WTC11 (cell line): ENCODE measurements around the gene CRELD1. TPM values are rescaled to one million over a fixed set of nuclear protein-coding genes. Genes with fewer than 3 reads are reported as not detected.

Experiments
- ARID4B ChIP-seq: sonication (generic); formaldehyde crosslinking; IDR thresholded peaks from 2 replicates; pipeline ENCODE4 v1.8.0; 2023; ENCODE audit warnings: missing genetic modification reagents, mild to moderate bottlenecking, borderline replicate concordance
- ATF6 ChIP-seq: sonication (generic); formaldehyde crosslinking; IDR thresholded peaks from 2 replicates; pipeline ENCODE4 v1.8.1; 2023; ENCODE audit warnings: mild to moderate bottlenecking, missing genetic modification reagents
- CBFB ChIP-seq: sonication (generic); formaldehyde crosslinking; IDR thresholded peaks from 2 replicates; pipeline ENCODE4 v1.8.1; 2022; ENCODE audit warnings: mild to moderate bottlenecking, low read depth, missing genetic modification reagents
- CREB1 ChIP-seq: sonication (generic); formaldehyde crosslinking; IDR thresholded peaks from 2 replicates; pipeline ENCODE4 v1.8.0; 2023; ENCODE audit warnings: mild to moderate bottlenecking, missing genetic modification reagents
- E2F4 ChIP-seq: sonication (generic); formaldehyde crosslinking; IDR thresholded peaks from 2 replicates; pipeline ENCODE4 v1.8.1; 2022; ENCODE audit warnings: low read depth, mild to moderate bottlenecking, moderate library complexity, missing genetic modification reagents, borderline replicate concordance
- E2F5 ChIP-seq: sonication (generic); formaldehyde crosslinking; IDR thresholded peaks from 2 replicates; pipeline ENCODE4 v1.8.1; 2022; ENCODE audit warnings: mild to moderate bottlenecking, moderate library complexity, missing genetic modification reagents
- ELF4 ChIP-seq: sonication (generic); formaldehyde crosslinking; IDR thresholded peaks from 2 replicates; pipeline ENCODE4 v1.8.1; 2022; ENCODE audit warnings: low read depth, mild to moderate bottlenecking, moderate library complexity, missing genetic modification reagents
- EMX1 ChIP-seq: fragments of 250-450 bp; sonication (Bioruptor Pico); IDR thresholded peaks from 2 replicates; pipeline ENCODE4 v1.8.0; 2021; ENCODE audit warnings: mild to moderate bottlenecking
- ESRRA ChIP-seq: sonication (generic); formaldehyde crosslinking; IDR thresholded peaks from 2 replicates; pipeline ENCODE4 v1.8.1; 2022; ENCODE audit warnings: mild to moderate bottlenecking, missing genetic modification reagents, borderline replicate concordance
- FOXK1 ChIP-seq: sonication (generic); formaldehyde crosslinking; IDR thresholded peaks from 2 replicates; pipeline ENCODE4 v1.8.0; 2022; ENCODE audit warnings: mild to moderate bottlenecking, moderate library complexity, missing genetic modification reagents
- HMGA2 ChIP-seq: fragments of 250-450 bp; sonication (Bioruptor Pico); IDR thresholded peaks from 2 replicates; pipeline ENCODE4 v1.4.0; 2021; ENCODE audit warnings: mild to moderate bottlenecking, moderate library complexity
- IRF2 ChIP-seq: sonication (generic); formaldehyde crosslinking; IDR thresholded peaks from 2 replicates; pipeline ENCODE4 v1.8.0; 2022; ENCODE audit warnings: low read depth, missing genetic modification reagents, borderline replicate concordance
- MAX ChIP-seq: sonication (generic); formaldehyde crosslinking; IDR thresholded peaks from 2 replicates; pipeline ENCODE4 v1.8.0; 2022; ENCODE audit warnings: mild to moderate bottlenecking, missing genetic modification reagents
- MXD4 ChIP-seq: fragments of 250-450 bp; sonication (Bioruptor Pico); IDR thresholded peaks from 2 replicates; pipeline ENCODE4 v1.8.0; 2021; ENCODE audit warnings: mild to moderate bottlenecking, moderate library complexity, borderline replicate concordance
- MYBL2 ChIP-seq: sonication (generic); formaldehyde crosslinking; IDR thresholded peaks from 2 replicates; pipeline ENCODE4 v1.8.1; 2023; ENCODE audit warnings: mild to moderate bottlenecking, moderate library complexity, missing genetic modification reagents
- NFE2L1 ChIP-seq: sonication (generic); formaldehyde crosslinking; IDR thresholded peaks from 2 replicates; pipeline ENCODE4 v1.8.1; 2023; ENCODE audit warnings: missing genetic modification reagents
- NFYB ChIP-seq: sonication (generic); formaldehyde crosslinking; conservative IDR thresholded peaks from 2 replicates; pipeline ENCODE4 v1.8.0; 2022; ENCODE audit warnings: low read depth, missing genetic modification reagents
- PRRX2 ChIP-seq: fragments of 250-450 bp; sonication (Bioruptor Pico); IDR thresholded peaks from 2 replicates; pipeline ENCODE4 v1.8.0; 2021; ENCODE audit warnings: mild to moderate bottlenecking
- ZBTB43 ChIP-seq: sonication (generic); formaldehyde crosslinking; IDR thresholded peaks from 2 replicates; pipeline ENCODE4 v1.8.1; 2023; ENCODE audit warnings: mild to moderate bottlenecking, missing genetic modification reagents
- ZNF219 ChIP-seq: sonication (generic); formaldehyde crosslinking; IDR thresholded peaks from 2 replicates; pipeline ENCODE4 v1.8.0; 2023; ENCODE audit warnings: missing genetic modification reagents, mild to moderate bottlenecking, borderline replicate concordance
- ZNF263 ChIP-seq: sonication (generic); formaldehyde crosslinking; IDR thresholded peaks from 2 replicates; pipeline ENCODE4 v1.8.1; 2022; ENCODE audit warnings: low read depth, mild to moderate bottlenecking, moderate library complexity, missing genetic modification reagents
- ZNF281 ChIP-seq: sonication (generic); formaldehyde crosslinking; IDR thresholded peaks from 2 replicates; pipeline ENCODE4 v1.8.0; 2023; ENCODE audit warnings: mild to moderate bottlenecking, missing genetic modification reagents
- ZNF512 ChIP-seq: sonication (generic); formaldehyde crosslinking; IDR thresholded peaks from 2 replicates; pipeline ENCODE4 v1.8.1; 2022; ENCODE audit warnings: missing genetic modification reagents, borderline replicate concordance
- total RNA-seq: library from RNA; stranded (reverse); gene quantifications from 3 replicates; pipeline ENCODE4 v1.2.3, GENCODE V29; 2021

CRELD1 gene
- total RNA-seq, 1 experiment from 2014 or later: 18.8 TPM

- TF ChIP-seq ARID4B (no peak; the same call in 1 of the 2 replicates), ZNF219 (CRISPR knock-in tag) (no peak), PRRX2 (CRISPR knock-in tag) (peak; percentile 70), ZBTB43 (peak; percentile 12; the same call in 1 of the 2 replicates), MAX (CRISPR knock-in tag) (peak; percentile 70), ZNF281 (CRISPR knock-in tag) (peak; percentile 4; the same call in 1 of the 2 replicates), E2F5 (CRISPR knock-in tag) (peak; percentile 72; the same call in 1 of the 2 replicates), IRF2 (no peak), ZNF263 (CRISPR knock-in tag) (no peak), HMGA2 (no peak), NFYB (CRISPR knock-in tag) (0 out of 2 replicates have a peak, but pooled peaks have one; percentile 20), EMX1 (CRISPR knock-in tag) (peak; percentile 71; the same call in 1 of the 2 replicates), NFE2L1 (no peak), CREB1 (no peak), MYBL2 (CRISPR knock-in tag) (peak; percentile 51; the same call in 1 of the 2 replicates), FOXK1 (CRISPR knock-in tag) (peak; percentile 74), ATF6 (CRISPR knock-in tag) (no peak), ELF4 (CRISPR knock-in tag) (no peak), ZNF512 (CRISPR knock-in tag) (no peak), MXD4 (CRISPR knock-in tag) (no peak), ESRRA (CRISPR knock-in tag) (peak; percentile 72; the same call in 1 of the 2 replicates), E2F4 (CRISPR knock-in tag) (peak; percentile 43; the same call in 1 of the 2 replicates), CBFB (peak; percentile 50; the same call in 1 of the 2 replicates)
Observed at GRCh38 chr3:9946112-9947024, 12.7 kb downstream of the CRELD1 start (continued).
